Left ventricle myocardium inferior (tissue), 1 donor: ENCODE measurements around the gene BPIFA1. TPM values are rescaled to one million over a fixed set of nuclear protein-coding genes. Genes with fewer than 3 reads are reported as not detected.

ENCODE experiments used
- DNase-seq: peaks from one replicate; pipeline ENCODE4 v3.0.0-alpha.2; 2020
- H3K27ac ChIP-seq: fragments of 200-600 bp; replicated peaks from 2 replicates; pipeline ENCODE4 v1.8.0; 2021
- H3K27me3 ChIP-seq: fragments of 200-600 bp; 2 replicates; pipeline ENCODE4 v1.8.0; 2021; ENCODE audit warnings: low read depth
- H3K36me3 ChIP-seq: fragments of 200-600 bp; 2 replicates; pipeline ENCODE4 v1.8.0; 2021
- H3K4me1 ChIP-seq: fragments of 200-600 bp; 2 replicates; pipeline ENCODE4 v1.8.0; 2021
- H3K4me3 ChIP-seq: fragments of 200-600 bp; 2 replicates; pipeline ENCODE4 v1.8.0; 2021; ENCODE audit warnings: mild to moderate bottlenecking, moderate library complexity
- H3K9me3 ChIP-seq: fragments of 200-600 bp; replicated peaks from 2 replicates; pipeline ENCODE4 v1.8.0; 2021
- intact Hi-C: fragments of 100-400 bp; cut with micrococcal nuclease; formaldehyde crosslinking; loops from one replicate; pipeline ENCODE4 v1.11.0; 2022
- total RNA-seq: library from RNA; stranded (reverse); fragmentation: NEBNext Ultra II Directional; extraction: Animal tissue kit (Norgen Biotek cat#: 25700); gene quantifications from one replicate; pipeline ENCODE4 v1.2.1, GENCODE V29; 2021
- TF ChIP-seq, protein P1 (sequence below): fragments of 200-600 bp; IDR thresholded peaks from 2 replicates; pipeline ENCODE4 v1.8.0; 2021; ENCODE audit warnings: antibody characterized with exemption, mild to moderate bottlenecking, borderline replicate concordance
- donor health status: DM: no; HTN: yes; CAD: no; lungs with severe emphysema.

BPIFA1 gene
- total RNA-seq, 1 donor from 2014 or later, result not detected

DNA sequence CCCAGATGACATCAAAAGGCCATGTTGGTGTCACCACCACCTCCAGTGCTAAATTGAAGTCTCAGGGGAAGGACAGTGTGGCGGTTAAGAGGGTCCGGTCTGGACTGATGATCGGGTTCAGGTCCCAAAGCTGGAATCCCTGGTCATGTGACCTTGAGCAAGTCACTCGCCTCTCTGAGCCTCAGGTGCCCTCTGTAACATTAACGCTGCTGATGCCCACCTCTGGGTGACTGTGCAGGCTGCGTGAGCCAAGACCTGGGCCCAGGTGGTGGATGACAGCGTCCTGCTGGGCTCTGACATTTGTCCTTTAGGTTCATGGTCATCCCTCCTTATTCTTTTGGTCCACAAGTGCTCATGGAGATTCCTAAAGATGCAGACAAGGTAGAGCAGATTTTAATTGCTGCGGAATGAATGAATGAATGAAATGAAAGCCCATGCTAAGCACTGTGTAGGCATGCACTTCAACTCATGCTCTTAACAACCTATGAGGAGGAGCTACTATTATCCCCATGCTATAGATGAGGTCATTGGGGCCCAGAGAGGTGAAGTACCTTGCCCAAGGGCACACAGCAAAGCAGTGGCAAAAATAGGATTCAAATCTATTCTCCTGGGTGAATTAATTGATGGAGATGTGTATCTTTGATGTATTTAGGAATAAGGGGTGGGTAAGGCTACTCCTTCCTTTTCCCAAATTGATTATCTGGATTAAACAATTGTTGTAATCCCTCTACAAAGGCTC lies 46.6 kb downstream of the BPIFA1 start:
- intact Hi-C loops, result no loop called here
- DNase-seq, result no peak
- peaks cover 97% of the 10 kb centered on the region for H3K27me3 ChIP-seq
- H3K4me3 ChIP-seq, result no peak overlapping the region
- no peaks in the 10 kb centered on the region for H3K4me1 ChIP-seq
- TF ChIP-seq, protein P1, sequence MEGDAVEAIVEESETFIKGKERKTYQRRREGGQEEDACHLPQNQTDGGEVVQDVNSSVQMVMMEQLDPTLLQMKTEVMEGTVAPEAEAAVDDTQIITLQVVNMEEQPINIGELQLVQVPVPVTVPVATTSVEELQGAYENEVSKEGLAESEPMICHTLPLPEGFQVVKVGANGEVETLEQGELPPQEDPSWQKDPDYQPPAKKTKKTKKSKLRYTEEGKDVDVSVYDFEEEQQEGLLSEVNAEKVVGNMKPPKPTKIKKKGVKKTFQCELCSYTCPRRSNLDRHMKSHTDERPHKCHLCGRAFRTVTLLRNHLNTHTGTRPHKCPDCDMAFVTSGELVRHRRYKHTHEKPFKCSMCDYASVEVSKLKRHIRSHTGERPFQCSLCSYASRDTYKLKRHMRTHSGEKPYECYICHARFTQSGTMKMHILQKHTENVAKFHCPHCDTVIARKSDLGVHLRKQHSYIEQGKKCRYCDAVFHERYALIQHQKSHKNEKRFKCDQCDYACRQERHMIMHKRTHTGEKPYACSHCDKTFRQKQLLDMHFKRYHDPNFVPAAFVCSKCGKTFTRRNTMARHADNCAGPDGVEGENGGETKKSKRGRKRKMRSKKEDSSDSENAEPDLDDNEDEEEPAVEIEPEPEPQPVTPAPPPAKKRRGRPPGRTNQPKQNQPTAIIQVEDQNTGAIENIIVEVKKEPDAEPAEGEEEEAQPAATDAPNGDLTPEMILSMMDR, result no peak
- no peak overlapping the region for H3K27ac ChIP-seq
- H3K9me3 ChIP-seq, result no peaks in the 10 kb centered on the region
- H3K36me3 ChIP-seq, result no peaks in the 10 kb centered on the region

DNA sequence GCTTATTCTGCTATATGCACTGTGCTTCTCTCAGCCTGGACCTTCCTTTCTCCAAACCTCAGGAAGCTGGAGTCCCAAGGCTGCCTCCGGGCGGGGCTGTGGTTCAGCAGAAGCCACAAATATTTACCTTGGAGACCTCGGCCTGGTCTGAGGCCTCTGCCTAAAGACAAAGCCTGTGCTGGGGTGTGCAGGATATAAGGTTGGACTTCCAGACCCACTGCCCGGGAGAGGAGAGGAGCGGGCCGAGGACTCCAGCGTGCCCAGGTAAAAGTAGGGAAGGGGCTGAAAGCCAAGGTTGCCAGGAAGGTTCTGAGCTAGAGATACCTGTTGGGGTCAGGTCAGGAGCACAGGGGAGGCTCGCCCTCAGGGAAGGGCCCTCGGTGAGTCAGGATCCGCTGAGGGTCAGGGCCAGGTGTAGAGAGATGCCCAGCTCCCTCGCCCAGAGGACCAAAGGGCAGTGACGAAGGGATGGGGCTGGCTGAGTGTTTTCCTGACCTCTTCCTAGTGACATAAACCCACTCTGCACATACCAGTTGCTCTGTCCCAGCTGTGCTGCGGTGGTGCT lies 47.3 kb downstream of the BPIFA1 start, which contains the start of gene BPIFB1:
TSS of gene BPIFB1 (plus strand) at position 224 of the 565 bp plus-strand sequence. CDS start 2,860 bp downstream, outside the sequence.
- H3K9me3 ChIP-seq, result no peaks in the 10 kb centered on the region
- DNase-seq, result no peak
- intact Hi-C loops, result no loop called here
- no peaks in the 10 kb centered on the region for H3K4me1 ChIP-seq
- H3K27ac ChIP-seq, result no peak within 1 kb of the TSS
- TF ChIP-seq, protein P1, result no peak
- H3K4me3 ChIP-seq, result no peak within 1 kb of the TSS
- no peaks in the 10 kb centered on the region for H3K36me3 ChIP-seq
- H3K27me3 ChIP-seq, result peaks cover 97% of the 10 kb centered on the region

DNA sequence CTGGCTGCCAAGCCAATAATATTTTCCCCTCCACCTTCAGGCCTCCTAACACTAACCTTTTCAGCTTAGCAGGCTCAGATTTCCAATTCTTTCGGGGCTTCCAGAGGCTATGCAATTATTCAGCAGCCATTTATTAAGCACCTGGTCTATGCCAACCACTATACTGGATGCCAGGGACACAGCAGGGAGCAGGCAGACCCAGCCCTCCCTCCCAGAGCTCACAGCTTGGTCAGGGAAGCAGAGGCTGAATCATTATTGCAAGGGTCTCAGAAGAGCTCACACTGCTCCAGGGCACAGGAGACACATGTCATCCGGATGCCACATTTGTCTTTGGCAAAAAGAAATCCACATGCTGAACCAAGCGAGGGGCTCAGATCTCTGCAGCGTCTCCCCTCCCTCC lies 48.5 kb downstream of the BPIFA1 start:
- Histone ChIP-seq H3K27ac (no peak overlapping the region), H3K36me3 (no peaks in the 10 kb centered on the region), H3K4me3 (no peak overlapping the region), H3K4me1 (no peaks in the 10 kb centered on the region), H3K27me3 (peaks cover 94% of the 10 kb centered on the region), H3K9me3 (no peaks in the 10 kb centered on the region)
- no peak for DNase-seq
- TF ChIP-seq, protein P1, result no peak
- intact Hi-C loops, result no loop called here

DNA sequence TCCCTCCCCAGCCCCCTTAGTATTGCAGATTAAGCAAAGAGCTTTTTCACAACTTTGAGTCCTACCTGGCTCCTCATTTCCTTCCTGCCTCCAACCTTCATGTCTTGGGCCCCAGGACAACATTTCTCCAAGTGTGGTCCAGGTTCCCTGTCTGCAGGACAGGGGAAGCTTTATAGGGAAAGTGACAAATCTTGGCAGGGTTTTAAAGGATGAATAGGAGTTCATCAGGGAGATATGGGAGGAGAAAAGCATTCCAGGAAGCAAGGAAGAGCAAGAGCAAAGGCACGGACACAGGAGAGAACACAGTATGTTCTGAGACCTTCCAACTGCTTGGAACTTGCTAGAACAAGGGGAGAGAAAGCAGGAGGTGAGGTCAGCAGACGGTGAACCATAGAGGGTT lies 49.1 kb downstream of the BPIFA1 start:
- intact Hi-C loops, result no loop called here
- H3K36me3 ChIP-seq, result no peaks in the 10 kb centered on the region
- no peak for DNase-seq
- no peak overlapping the region for H3K27ac ChIP-seq
- H3K4me1 ChIP-seq, result no peaks in the 10 kb centered on the region
- no peak overlapping the region for H3K4me3 ChIP-seq
- TF ChIP-seq, protein P1, result no peak
- H3K9me3 ChIP-seq, result no peaks in the 10 kb centered on the region
- H3K27me3 ChIP-seq, result peaks cover 91% of the 10 kb centered on the region

DNA sequence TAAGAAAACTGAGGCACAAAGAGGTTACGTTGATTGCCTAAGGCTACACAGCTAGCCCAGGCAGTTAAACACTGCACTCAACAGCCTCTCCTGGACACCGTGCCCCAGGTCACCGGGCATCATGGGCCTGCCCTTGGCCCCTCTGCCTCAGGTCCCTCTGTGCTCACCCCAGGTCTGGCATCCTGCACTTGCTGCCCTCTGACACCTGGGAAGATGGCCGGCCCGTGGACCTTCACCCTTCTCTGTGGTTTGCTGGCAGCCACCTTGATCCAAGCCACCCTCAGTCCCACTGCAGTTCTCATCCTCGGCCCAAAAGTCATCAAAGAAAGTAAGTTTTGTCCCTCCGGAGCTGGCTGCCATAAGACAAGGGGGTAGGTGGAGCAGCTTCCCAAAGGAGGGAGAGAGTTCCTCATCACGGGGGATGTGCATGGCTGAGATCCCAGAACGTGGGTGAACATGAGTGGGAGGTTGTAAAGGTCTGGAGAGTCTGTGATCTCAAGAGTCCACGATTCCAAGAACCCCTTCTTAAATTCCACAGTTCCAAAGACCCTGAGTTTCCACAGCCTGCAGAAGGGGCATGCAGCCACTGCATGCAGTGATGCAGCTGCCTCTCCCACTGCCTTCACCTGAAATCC lies 50.2 kb downstream of the BPIFA1 start:
- no peaks in the 10 kb centered on the region for H3K36me3 ChIP-seq
- no peaks in the 10 kb centered on the region for H3K9me3 ChIP-seq
- no peak overlapping the region for H3K4me3 ChIP-seq
- H3K27ac ChIP-seq, result no peak overlapping the region
- H3K4me1 ChIP-seq, result no peaks in the 10 kb centered on the region
- intact Hi-C loops, result no loop called here
- TF ChIP-seq, protein P1, result no peak
- H3K27me3 ChIP-seq, result peaks cover 88% of the 10 kb centered on the region
- DNase-seq, result no peak
